ENCODE data around the gene NAALADL2. TPM values are rescaled to one million over a fixed set of nuclear protein-coding genes. Genes with fewer than 3 reads are reported as not detected.

Gene NAALADL2
- total and polyA plus RNA-seq, 2 of the 13 experiments (the other 11 are each of a cell fraction or from before 2014, with no cell fraction given) = 0.08 TPM; not detected in 1

- 13% methylated on average over 3 of the region's 3 CpGs for WGBS (ENCODE audit: low lambda C conversion rate)
Observed at GRCh38 chr3:175260145-175260794, 401.1 kb downstream of the NAALADL2 start.

GRCh38 chr3:175266478-175266877 is 407.3 kb downstream of the NAALADL2 start:
- Histone ChIP-seq H3K79me2 (ENCODE audit: insufficient read depth, low read length) (no peaks in the 10 kb centered on the region), H2AFZ (ENCODE audit: low read length) (no peak overlapping the region), H3K9ac (ENCODE audit: insufficient read depth, low read depth, low read length) (no peak overlapping the region), H3K27ac (ENCODE audit: extremely low read length, insufficient read depth, low read length) (no peak overlapping the region), H4K20me1 (ENCODE audit: insufficient read depth, low read length) (no peaks in the 10 kb centered on the region), H3K4me3 (replicated peaks in 1 of 3; ENCODE audit: insufficient read depth in 1 of 3, low read depth in 2 of 3, low read length in 3 of 3) (no peak overlapping the region), H3K4me2 (ENCODE audit: low read depth, low read length) (no peak overlapping the region), H3K4me1 (ENCODE audit: insufficient read depth, low read length) (no peaks in the 10 kb centered on the region), H3K36me3 (replicated peaks in 1 of 2; ENCODE audit: control insufficient read depth in 1 of 2, insufficient read depth in 2 of 2, low read length in 2 of 2) (no peaks in the 10 kb centered on the region), H3K27me3 (ENCODE audit: control insufficient read depth in 1 of 2, insufficient read depth in 2 of 2, low read length in 2 of 2) (no peaks in the 10 kb centered on the region), H3K9me3 (ENCODE audit: low read length) (no peaks in the 10 kb centered on the region)
- no TSS peak for BruUV-seq (replicated peaks)
- DNase-seq (ENCODE audit: low spot score) (no peak), FAIRE-seq (no peak), ATAC-seq (no peak)
- ChIA-PET CTCF (ENCODE audit: low intra/inter-chr PET ratio, low total read pairs) (no interaction called here), POLR2A (no interaction called here)
- WGBS (ENCODE audit: low lambda C conversion rate) = 3% methylated on average over 1 of the region's 1 CpG
- no peak for TF ChIP-seq ZFP36 (IDR thresholded peaks at IDR 0.05; ENCODE audit: borderline replicate concordance, low read depth, low read length, partially characterized antibody)
- no peak for TF ChIP-seq FOXM1 (CRISPR knock-in tag; IDR thresholded peaks at IDR 0.05)
- TF ChIP-seq ZNF337 (CRISPR knock-in tag; IDR thresholded peaks at IDR 0.05; ENCODE audit: borderline replicate concordance, low read depth) = no peak
- TF ChIP-seq WIZ (CRISPR knock-in tag; IDR thresholded peaks at IDR 0.05) = no peak
- TF ChIP-seq ZNF550 (CRISPR knock-in tag; IDR thresholded peaks at IDR 0.05; ENCODE audit: borderline replicate concordance) = no peak
- no peak for TF ChIP-seq FOXP1 (IDR thresholded peaks at IDR 0.05)
- TF ChIP-seq FOXP1 (CRISPR knock-in tag; IDR thresholded peaks at IDR 0.05) = no peak
- no peak for TF ChIP-seq ZNF841 (CRISPR knock-in tag; IDR thresholded peaks at IDR 0.05; ENCODE audit: borderline replicate concordance)
- no peak for TF ChIP-seq GTF2F1 (IDR thresholded peaks at IDR 0.05; ENCODE audit: low read length)
- TF ChIP-seq ZSCAN20 (CRISPR knock-in tag; IDR thresholded peaks at IDR 0.05; ENCODE audit: borderline replicate concordance) = no peak
- no peak for TF ChIP-seq ZNF607 (CRISPR knock-in tag; IDR thresholded peaks at IDR 0.05; ENCODE audit: borderline replicate concordance)
- TF ChIP-seq CERS6 (CRISPR knock-in tag; IDR thresholded peaks at IDR 0.05) = no peak
- intact Hi-C loops (cut with micrococcal nuclease; ENCODE audit: unreplicated experiment) = no loop called here
- in situ Hi-C loops (cut with HindIII; ENCODE audit: extremely low pct_ligation_motif_present, low pct_unique_long_range_greater_than_20kb) = no loop called here

More at GRCh38 chr3:175260145-175260794, 401.1 kb downstream of the NAALADL2 start:
- in situ Hi-C loops (cut with HindIII; ENCODE audit: extremely low pct_ligation_motif_present, low pct_unique_long_range_greater_than_20kb) (no loop called here), intact Hi-C loops (cut with micrococcal nuclease; ENCODE audit: unreplicated experiment) (no loop called here)
- Histone ChIP-seq H3K9ac (ENCODE audit: insufficient read depth, low read depth, low read length) (no peak overlapping the region), H3K4me2 (ENCODE audit: low read depth, low read length) (no peak overlapping the region), H3K36me3 (replicated peaks in 1 of 2; ENCODE audit: control insufficient read depth in 1 of 2, insufficient read depth in 2 of 2, low read length in 2 of 2) (no peaks in the 10 kb centered on the region), H3K27ac (ENCODE audit: extremely low read length, insufficient read depth, low read length) (no peak overlapping the region), H3K27me3 (ENCODE audit: control insufficient read depth in 1 of 2, insufficient read depth in 2 of 2, low read length in 2 of 2) (no peaks in the 10 kb centered on the region), H2AFZ (ENCODE audit: low read length) (no peak overlapping the region), H3K4me1 (ENCODE audit: insufficient read depth, low read length) (no peaks in the 10 kb centered on the region), H3K4me3 (replicated peaks in 1 of 3; ENCODE audit: insufficient read depth in 1 of 3, low read depth in 2 of 3, low read length in 3 of 3) (no peak overlapping the region), H3K79me2 (ENCODE audit: insufficient read depth, low read length) (no peaks in the 10 kb centered on the region), H4K20me1 (ENCODE audit: insufficient read depth, low read length) (no peaks in the 10 kb centered on the region), H3K9me3 (ENCODE audit: low read length) (no peaks in the 10 kb centered on the region)
- DNase-seq (ENCODE audit: low spot score) (no peak), FAIRE-seq (no peak), ATAC-seq (no peak)
- CTCF ChIA-PET (ENCODE audit: low intra/inter-chr PET ratio, low total read pairs) = no interaction called here
- POLR2A ChIA-PET = no interaction called here
- no TSS peak for BruUV-seq (replicated peaks)
- TF ChIP-seq PHB2 (IDR thresholded peaks at IDR 0.05; ENCODE audit: partially characterized antibody) = no peak
- no peak for TF ChIP-seq AHR (CRISPR knock-in tag; IDR thresholded peaks at IDR 0.05)
- no peak for TF ChIP-seq SRY (CRISPR knock-in tag; IDR thresholded peaks at IDR 0.05)
- no peak for TF ChIP-seq NFIC (IDR thresholded peaks at IDR 0.05; ENCODE audit: low read length)
- TF ChIP-seq ZMAT3 (CRISPR knock-in tag; conservative IDR thresholded peaks at IDR 0.05) = no peak
- no peak for TF ChIP-seq KAT7 (CRISPR knock-in tag; IDR thresholded peaks at IDR 0.05; ENCODE audit: borderline replicate concordance)
- no peak for TF ChIP-seq ZNF678 (CRISPR knock-in tag; IDR thresholded peaks at IDR 0.05)
- no peak for TF ChIP-seq RNF2 (conservative IDR thresholded peaks at IDR 0.05; ENCODE audit: low read depth)
